Measurements from ENCODE around the gene DHFR2.
"Not testable (repeated sequence)": the region's sequence is repeated elsewhere in the genome, so short reads cannot be mapped to it uniquely, and the experiment has no call there.

DHFR2 gene

DNA sequence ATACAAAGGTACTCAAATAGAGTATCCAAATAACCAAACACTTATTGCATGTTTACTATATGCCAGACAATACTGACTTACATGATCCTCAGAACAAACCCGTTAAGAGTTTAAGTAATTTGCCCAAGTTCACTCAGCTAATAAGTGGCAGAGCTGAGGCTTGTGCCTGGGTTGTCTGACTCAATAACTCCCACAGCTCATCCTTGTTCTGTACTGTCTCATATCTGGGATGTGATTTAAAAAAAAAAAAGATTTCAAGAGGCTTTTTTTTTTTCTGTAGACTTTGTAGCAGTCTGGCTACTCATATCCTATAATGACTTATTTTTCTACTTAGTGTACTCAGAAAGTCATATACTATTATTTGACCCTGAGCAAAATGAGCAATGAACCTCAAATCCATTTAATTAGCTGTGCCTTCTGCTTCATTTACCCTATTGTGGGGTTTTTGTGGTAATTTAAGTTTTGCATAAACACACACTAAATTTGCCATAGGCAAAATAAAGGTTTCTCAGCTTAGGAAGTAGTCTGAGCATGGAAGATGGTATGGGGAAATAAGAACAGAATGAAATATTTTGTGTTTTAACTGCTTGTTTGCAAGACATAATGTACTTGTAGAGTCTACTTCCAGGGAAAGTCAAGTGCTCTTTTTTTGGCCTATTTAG is 3.2 kb upstream of the DHFR2 start:
- DNase-seq (ENCODE audit: low read depth): no peak

- no peak for DNase-seq (ENCODE audit: low read depth)
These were observed 2.4 kb upstream of the DHFR2 start for GRCh38 chr3:94065122-94065521.

GRCh38 chr3:94064243-94064860 is 1.6 kb upstream of the DHFR2 start:
- DNase-seq (ENCODE audit: low read depth): no peak

DNA sequence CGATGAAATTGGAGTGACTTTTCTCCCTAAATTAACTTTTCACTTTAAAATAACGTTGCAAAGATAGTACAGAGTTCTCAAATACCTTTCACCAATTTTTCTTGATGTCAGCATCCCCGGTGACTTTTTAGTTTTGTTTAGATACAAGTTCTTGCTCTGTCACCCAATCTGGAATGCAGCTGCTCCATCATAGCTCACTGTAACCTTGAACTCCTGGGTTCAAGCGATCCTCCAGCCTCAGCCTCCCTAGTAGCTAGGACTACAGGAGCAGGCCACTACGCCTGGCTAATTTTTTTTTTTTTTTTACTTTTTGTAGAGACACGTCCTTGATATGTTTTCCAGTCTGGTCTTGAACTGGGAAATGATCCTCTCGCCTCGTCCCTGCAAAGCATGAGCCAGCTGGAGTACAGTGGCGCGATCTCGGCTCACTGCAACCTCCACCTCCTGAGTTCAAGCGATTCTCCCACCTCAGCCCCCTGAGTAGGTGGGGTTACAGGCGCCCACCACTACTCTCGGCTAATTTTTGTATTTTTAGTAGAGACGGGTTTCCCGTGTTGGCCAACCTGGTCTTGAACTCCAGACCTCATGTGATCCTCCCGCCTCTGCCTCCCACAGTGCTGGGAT is 892 bp upstream of the DHFR2 start:
- no peak for DNase-seq (ENCODE audit: low read depth)

DNA sequence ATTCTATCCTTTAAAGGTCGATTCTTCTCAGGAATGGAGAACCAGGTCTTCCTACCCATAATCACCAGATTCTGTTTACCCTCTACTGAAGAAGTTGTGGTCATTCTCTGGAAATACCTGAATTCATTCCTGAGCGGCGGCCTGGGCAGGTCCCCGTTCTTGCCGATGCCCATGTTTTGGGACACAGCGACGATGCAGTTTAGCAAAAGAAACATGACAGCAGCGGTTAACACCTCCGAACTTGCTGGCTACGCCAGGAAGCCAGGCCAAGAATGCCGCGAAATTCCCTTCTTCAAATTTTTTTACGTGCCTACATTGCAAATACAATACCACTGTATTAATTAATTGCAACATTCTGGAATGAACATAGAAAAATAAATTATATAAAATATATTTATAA is 1.4 kb downstream of the DHFR2 start:
- DNase-seq (ENCODE audit: low read depth): no peak

DNA sequence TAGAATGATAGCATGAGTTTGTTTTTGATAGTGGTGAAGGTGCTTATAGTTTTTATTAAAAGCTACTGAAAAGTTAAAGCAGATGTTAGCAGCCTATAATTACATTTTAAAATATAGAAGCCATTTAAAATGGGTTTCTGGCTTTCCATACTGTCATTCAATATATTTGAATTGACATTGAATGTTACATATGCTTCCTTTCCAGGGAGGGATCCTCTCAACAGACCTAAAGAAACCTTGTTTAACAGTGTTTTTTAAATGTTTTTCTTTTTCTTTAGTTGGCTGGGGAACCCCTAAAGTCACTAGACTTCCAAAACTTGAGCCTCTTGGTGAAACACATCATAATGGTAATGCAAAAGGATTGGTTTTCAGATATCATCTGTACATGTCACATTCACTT is 12.2 kb downstream of the DHFR2 start:
- no peak for DNase-seq (ENCODE audit: low read depth)

- no peak for DNase-seq (ENCODE audit: low read depth)
These were observed 13.4 kb downstream of the DHFR2 start for GRCh38 chr3:94049267-94049666.

DNA sequence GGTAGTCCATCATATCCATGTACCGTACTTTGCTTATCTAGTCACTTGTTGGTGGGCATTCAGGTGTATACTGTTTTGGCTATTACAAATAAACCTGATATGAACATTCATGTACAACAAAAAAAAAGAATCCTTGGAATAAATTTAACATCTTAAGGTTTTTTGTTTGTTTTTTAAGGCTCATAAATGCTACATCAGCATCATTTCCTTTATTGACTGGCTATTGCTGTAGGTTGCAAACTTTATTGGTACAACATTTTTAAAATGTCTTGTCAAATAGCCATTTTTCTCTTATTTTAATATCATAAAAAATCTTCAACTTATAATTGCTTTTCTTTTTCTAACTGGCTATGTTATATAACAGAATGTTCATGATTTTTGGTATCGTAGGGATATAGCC is 16.2 kb downstream of the DHFR2 start:
- no peak for DNase-seq (ENCODE audit: low read depth)

- not testable (repeated sequence) for DNase-seq (ENCODE audit: low read depth)
These were observed 18.4 kb downstream of the DHFR2 start for GRCh38 chr3:94044100-94044936.

GRCh38 chr3:94043285-94043684 is 19.4 kb downstream of the DHFR2 start:
- DNase-seq (ENCODE audit: low read depth): no peak

DNA sequence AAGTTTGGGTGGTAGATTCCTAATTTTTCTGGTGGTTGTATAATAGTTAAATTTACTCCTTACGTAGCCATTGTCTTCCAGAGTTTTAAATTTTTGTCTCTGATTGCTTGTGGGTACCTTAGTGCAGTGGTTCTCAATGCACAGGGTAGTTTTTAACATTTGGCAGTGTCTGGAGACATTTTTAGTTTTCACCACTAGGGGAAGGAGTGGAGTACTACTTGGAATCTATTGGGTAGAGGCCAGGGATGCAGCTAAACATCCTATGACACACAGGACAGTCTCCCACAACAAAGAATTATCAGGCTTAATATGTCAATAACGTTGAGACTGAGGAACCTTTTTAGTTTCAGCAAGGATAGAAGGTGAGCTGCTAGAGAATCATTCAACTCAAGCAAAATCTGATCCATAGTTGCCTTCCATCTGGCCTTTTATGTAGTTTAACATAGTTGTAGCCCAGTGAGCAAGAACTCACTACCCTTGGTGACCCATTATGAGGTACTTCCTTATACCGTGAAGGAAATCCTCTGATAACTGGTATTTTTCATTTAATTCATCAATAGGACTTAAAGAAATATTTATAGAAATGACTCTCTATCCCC is 25.7 kb downstream of the DHFR2 start:
- DNase-seq (ENCODE audit: low read depth): no peak

GRCh38 chr3:94028093-94028837 is 34.5 kb downstream of the DHFR2 start, which contains the start of gene STX19:
Gene STX19 (minus strand): TSS chr3:94028597. CDS start chr3:94015269, 13,328 bp downstream.
- no peak for DNase-seq (ENCODE audit: low read depth)

- DNase-seq (ENCODE audit: low read depth): no peak
These were observed 36.1 kb downstream of the DHFR2 start for GRCh38 chr3:94026623-94027022.

- DNase-seq (ENCODE audit: low read depth): no peak
These were observed 38.3 kb downstream of the DHFR2 start for GRCh38 chr3:94024385-94024784.

GRCh38 chr3:94020293-94020692 is 42.4 kb downstream of the DHFR2 start:
- no peak for DNase-seq (ENCODE audit: low read depth)

- no peak for DNase-seq (ENCODE audit: low read depth)
These were observed 43.1 kb downstream of the DHFR2 start for GRCh38 chr3:94019659-94020058.

DNA sequence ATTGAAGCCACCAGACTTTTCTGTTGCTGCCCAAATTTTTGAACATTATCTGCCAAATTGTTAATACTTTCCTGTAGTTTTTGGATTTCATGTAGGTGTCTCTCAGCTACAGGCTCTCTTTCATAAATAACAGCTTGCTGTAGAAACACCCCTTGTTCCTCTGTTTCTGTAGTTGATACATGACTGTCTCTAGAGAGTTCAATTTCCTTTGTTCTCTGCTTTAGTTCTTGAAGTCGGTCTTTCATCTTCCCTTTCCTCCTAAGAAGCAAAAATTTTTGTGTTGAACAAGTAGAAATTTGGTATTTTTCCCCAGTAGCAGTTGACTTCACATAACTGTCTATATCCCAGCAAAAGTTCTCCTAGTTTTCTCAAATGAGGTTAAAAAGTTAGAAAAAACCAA is 47.7 kb downstream of the DHFR2 start:
- DNase-seq (ENCODE audit: low read depth): no peak

- no peak for DNase-seq (ENCODE audit: low read depth)
These were observed 50.5 kb downstream of the DHFR2 start for GRCh38 chr3:94012185-94012584.

DNA sequence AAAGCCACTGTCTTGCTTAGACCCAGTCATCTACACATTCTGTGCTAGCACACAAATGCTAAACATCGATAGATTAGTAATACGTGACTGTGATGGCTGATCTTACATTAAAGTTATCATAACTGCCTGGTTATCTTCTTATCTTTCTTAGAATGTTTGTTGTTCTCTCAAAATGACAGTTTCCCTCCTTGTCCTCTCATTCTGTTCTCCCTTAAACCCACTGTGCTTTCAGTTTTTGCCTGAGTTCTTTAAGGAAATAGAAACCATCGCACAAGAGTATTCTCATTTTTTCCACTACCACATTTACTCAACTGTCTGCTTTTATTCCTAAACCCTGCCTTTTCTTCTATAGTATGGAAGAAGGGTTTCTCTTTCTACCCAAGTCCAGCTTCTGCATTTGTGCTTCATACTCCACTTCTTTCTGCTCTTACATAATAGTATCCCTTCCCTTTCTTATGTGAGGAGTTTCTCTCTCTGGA is 51.4 kb downstream of the DHFR2 start:
- DNase-seq (ENCODE audit: low read depth): no peak

DNA sequence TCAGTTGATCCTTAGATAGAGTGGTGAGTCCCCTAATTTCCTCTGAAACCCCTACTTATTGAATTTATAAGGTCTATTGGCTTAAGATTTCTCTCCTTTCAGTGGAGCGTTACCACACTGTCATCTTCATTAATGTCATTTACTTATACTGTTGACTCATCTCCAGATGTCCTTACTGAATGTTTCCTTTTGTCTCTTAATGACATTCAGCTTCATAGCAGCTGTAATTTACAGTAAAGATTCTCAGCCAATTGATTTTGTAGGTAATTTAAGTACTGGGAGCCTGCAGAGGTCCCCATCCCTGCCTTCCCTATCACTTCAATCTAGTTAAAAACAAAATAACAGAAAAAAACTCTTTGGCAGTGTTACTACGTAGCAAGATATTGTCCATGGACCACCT is 53.1 kb downstream of the DHFR2 start:
- DNase-seq (ENCODE audit: low read depth): no peak

DNA sequence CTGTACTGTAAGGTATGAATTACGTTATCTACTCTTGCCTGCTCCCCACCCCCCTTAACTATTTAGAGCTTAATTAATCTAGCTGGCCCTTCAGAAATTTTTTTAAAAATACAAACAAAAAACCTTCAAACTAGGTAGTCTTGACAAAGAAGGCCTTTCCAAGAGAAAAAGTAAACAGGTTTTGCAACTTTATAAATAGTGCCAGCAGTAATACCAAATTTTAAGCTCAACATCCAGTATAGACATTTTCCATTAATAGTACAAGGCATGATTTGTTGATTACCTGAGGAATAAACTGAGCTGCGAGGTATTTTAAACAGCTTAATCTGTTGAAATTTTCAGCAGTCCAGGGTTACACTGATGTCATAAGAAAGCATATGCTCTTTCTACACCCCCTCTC is 54.5 kb downstream of the DHFR2 start:
- no peak for DNase-seq (ENCODE audit: low read depth)

All from stimulated activated CD8-positive, alpha-beta memory T cell treated with anti-CD3 and anti-CD28 coated beads, Interleukin-15, amount 100 ng/mL, for 1 hour (primary cell).